COLO829 (cell line): Measurements from ENCODE around the gene TUBA4A.
A peak's percentile ranks its signal among the peaks of the same experiment; 100 is the strongest.

ENCODE experiments used
- DNase-seq: peaks from one replicate; pipeline ENCODE4 v3.0.0; 2012; ENCODE audit warnings: low spot score

Gene TUBA4A

DNA sequence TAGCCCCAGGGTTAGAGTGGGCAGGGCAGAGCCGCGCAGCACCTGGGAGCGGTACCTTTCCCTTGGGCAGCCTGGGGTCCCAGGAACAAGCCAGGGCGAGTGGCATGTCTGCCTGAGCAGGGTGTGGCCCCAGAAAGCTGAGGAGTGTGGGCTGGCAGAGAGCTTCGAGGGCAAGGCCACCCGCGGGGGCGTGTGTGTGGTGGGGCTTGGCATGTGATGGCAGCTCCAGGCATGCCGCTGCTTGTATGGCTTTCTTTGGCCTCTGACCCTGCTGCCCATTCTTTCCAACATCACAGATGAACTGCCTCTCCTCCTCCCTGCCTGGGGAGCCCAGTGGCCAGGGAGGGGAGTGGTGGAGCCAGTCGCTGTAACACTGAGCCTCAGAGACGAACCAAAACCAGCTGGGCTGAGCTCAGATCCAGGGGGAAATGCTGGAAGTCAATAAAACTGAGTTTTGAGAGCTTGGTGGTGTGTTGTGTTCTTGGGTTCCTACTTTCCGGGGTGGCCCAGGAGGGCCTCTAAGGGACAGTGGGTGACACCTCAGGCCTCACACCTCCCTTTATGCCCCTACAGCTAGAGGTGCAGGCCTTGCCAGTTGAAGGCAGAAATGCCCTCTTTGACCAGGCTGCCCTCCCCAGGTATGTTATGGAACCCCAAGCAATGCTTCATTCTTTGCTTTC is 32.9 kb upstream of the TUBA4A start:
- DNase-seq: no peak

DNA sequence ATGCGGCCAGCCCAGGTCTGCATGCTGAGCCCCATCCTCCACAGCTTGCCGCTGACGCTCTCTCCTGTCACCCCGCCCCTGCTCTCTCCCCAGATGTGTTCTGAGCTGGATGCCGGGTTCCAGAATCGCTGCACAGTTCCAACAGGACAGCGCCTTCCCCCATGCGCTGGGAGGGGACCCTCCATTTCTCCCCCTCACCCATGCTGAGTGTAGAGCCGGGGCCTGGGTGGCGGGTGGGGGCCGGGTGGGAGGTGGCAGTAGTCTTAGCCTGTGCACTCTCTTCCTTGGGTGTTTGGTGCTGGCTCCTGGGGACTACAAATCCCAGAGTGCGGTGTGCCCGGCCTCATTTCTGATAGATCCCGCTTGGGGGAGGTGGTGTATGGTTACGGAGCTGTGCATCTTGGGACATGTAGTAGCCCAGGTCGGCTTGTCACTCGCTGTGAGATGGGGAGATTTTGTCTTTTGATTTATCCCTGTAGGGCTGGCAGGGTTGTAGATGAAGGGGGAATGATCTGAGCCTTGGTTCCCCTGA is 32.2 kb upstream of the TUBA4A start:
- DNase-seq: no peak

DNA sequence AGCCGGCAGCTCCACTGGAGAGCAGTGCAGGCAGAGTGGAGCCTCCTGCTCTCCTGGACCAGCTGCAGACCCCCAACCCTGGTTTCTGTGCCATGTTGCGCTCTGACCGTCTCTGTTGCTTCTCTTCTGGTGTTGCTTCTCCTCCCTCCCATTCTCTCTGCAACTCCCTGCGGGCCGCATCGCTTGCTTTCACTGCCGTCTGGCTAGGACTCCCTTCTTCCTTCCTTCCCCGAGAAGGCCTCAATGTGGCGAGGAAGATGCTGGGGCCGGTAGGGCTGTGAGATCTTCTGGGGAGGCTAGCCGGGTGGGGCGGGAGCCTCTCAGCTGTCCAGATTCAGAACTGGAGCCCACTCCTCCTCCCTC is 31.6 kb upstream of the TUBA4A start:
- no peak for DNase-seq

DNA sequence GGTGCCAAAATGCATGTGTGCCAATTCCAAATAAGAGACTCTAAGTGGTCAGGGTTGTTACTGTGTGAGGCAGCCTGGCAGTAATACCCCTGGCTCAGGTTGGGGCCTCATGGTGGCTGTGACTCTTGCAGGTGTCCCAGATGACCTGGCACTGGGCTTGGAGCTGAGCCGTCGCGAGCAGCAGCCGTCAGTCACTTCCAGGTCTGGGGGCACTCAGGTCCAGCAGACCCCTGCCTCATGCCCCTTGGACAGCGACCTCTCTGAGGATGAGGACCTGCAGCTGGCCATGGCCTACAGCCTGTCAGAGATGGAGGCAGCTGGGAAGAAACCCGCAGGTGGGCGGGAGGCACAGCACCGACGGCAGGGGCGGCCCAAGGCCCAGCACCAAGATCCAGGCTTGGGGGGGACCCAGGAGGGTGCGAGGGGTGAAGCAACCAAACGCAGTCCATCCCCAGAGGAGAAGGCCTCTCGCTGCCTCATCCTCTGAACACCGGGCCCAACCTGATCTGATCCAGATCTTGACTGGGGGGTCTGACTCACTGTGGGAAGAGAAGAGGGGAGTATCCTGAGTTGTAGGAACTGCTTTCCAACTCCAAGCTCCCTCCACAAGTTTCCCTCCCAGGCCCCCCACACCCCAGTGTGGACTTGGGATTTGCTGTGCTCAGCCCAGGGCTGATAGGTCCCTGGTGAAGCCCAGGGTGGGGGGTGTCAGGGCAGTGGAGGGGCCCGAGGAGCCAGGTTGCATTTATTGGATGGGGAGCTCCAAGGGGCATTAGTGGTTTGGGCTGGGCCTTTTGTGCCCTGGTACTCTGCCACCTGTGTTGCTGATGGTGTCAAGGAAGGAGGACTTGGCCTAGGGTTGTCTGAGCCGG is 31.0 kb upstream of the TUBA4A start:
- no peak for DNase-seq

DNA sequence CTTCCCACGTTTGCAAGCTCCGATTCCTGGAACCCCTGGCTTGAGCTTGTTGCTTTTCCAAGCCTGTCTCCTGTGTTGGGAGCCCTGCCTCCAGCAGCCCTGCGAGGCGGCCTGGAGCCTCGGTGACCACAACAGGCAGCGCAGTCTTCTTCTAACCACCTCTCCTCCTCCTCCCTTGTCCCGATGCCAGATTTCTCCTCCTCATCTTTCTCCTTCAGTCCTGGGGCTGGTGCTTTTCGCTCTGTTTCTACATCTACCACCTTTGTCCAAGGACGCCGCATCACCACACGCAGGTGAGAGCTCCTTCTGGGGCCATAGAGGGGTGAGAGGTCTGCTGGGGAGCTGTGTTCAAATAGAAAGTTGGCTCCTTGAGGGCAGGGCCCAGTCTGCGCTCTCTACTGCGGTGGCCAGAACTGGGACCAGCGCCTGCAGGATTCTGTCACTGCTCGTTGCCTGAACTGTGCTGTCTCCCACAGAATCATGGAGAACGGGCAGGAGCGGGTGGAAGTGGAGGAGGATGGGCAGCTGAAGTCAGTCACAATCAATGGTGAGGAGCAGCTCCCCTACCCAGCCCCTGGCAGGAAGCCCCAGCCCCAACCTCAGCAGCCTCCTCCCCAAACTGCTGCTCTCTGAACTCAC is 29.3 kb upstream of the TUBA4A start:
- no peak for DNase-seq

DNA sequence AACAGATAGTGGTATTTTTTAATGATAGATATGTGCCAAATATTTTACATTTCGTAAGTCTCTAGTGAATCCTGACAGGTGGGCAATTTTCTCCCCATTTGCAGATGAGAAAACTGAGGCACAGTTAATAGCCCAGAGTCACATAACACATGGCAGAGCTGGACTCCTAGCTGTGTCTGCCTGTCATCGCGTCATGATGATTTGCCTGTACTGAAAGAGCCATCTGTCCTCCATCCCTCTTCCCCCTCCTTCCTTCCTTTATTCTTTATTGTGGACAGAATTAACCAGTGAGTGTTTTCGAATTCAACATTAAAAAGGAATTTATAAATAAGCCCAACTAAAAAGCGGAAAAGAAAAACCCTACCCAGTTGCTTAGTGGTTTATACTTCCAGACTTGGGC is 28.7 kb upstream of the TUBA4A start:
- DNase-seq: no peak

DNA sequence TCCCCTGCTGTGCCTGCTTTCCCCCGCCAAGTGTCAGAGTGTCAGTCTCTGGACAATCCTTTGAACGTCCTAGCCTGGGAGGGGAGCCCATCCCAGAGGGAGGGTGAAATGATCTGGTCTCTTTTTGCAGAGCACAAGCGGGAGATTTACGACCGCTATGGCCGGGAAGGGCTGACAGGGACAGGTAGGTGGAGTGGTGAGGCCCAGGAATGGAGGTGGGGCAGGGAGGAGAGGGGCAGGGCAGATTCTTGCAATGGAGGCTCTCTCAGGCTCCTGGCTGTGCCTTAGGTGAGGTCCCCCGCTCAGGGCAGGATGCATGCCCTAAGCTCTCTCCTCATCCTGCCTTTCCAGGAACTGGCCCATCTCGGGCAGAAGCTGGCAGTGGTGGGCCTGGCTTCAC is 27.9 kb upstream of the TUBA4A start:
- no peak for DNase-seq

DNA sequence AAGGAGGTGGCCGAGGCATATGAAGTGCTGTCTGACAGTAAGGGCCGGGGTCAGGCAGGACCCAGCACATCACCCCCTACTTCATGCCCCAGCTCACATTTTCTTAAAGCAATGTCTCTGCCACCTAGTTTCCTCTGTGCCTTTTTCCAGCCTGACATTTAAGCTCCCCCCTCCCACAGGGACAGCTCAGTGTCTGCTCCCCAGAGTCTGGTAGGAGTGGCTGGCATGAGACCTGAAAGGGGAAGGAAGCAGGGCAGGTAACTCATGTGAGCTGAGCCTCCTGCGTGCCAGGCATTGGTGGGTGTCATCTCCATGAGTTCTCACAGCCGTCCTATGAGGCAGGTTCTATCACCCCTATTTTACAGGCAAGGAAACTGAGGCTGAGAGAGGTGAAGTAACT is 26.9 kb upstream of the TUBA4A start:
- DNase-seq: no peak

DNA sequence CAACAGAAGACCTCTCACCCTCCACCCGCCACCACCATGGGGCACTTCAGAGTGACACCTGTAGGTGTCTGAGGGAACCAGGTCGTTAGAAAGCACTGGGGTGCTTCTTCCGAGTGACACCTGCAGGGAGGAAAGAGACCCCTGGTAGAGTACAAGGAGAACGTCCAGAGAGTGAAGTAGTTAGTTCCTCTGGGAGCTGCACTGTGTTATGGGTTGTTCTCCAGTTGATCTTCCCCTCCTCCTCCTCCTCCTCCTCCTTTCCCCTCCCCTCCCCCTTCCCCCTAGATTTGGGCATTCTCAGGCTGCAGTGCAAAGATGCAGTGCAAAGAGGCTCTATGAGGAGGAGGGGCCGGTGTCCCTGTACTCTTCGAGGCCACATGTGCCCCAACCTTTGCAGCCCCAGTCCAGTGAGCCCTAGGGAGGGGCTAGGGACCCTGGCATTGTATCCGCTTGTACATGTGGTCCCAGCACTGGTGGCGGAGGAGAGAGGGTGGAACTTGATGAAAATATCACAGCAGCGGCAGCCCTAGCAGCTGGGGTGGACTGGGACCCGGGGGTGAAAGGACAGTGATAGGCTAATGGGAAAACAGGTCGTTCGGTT is 26.3 kb upstream of the TUBA4A start:
- DNase-seq: no peak

DNA sequence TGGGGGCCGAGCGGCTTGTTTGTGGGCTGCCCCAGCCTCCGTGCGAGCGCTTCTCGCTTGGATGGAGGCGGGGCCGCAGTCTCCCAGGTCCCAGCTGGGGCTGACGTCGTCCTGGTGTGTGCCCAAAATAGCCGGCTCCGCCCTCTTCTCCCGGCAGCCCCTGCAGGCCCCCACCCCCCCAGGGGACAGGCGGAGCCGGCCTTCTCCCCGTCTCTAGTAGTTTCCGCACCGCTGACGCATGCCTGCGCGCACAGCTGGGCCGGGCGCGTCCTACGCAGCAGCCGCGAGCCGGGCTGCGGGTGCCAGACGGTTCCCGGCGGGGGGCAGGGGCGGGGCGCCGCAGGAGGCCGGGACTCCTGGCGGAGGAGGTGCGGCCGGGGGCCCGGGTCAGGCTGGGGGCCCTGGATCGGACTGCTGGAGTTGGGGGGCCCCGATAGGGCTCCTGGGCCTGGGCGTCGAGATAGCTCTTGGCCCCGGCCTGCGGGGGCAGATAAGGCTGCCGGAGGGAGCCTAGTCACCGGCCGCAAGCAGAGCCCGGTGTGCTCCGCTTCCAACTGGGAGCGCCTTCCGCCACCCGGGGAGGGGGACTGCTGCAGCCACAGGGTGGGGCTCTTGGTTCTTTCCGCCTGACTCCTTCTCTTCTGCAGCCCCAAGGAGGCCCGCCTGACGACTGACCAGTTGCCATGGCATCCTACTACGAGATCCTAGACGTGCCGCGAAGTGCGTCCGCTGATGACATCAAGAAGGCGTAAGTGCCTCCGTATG is 25.6 kb upstream of the TUBA4A start, which contains the start of gene DNAJB2:
TSS of gene DNAJB2 (plus strand) at position 216 of the 765 bp plus-strand sequence. CDS start at position 684, 468 bp downstream.
- DNase-seq: peak; percentile 99

DNA sequence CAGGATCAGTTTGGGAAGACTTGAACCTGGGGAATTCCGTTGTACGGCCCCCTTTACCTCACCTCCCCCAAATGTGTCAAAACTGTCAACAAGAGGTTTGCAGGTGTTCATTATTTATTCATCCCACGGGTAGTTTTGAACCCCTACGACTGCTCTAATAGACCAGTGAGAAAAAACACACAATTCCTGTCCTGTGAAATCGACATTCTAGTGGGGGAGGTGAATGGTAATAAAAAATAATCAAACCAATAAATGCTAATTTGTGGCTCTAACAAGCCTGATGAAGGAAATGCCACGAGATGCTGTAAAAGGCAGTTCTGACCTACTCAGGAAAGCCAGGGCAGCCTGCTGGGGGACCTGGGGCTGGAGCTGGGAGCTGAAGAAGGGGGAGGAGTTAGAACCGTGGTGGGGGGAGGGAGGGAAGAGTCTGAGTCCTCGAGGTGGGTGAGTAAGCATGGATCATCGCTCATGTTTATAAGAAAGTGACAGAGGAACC is 25.0 kb upstream of the TUBA4A start:
- DNase-seq: no peak

DNA sequence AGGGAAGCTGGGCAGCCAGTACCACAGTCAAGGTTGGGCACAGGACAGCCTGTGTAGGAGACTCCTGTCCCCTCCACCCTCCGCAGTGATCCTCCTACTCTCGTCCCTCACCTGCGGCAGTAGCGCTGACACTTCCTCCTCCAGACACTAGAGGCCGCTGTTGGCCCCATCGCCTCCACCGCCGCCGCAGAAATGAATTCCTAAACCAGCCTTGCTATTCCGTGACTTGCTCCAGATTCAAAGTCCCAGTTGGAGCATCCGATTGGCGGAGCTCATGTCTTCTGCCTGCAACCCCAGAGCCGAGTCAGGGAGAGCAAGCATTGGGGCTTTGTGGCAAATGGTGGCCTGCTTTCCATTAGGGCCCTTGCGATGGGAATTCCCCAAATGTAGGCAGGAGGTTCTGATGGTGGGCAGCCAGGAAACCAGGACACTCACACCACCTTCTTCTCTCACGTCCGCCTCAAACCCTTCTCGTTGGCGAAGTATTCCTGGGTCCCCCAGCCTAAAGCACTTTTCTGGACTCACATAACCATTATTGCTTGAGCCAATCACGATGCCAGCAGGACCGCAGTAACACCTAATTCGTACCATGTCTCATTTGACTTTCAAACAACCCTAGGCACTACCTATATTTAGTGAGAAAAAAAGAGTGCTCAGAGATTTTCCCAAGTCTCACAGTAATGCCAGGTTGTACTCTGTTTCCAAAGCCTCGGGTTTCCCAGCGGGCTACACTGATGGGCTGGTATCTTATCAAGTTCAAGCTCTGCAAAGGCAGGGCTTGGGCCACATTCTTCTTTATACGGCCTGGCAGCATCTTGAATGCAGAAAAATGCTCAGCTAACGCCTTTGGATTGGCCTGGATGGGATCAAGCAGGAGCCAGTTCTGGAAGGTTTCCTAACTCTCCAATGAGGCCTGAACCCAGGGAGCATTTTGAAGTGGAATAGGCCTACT is 24.3 kb upstream of the TUBA4A start:
- DNase-seq: peak; percentile 79

DNA sequence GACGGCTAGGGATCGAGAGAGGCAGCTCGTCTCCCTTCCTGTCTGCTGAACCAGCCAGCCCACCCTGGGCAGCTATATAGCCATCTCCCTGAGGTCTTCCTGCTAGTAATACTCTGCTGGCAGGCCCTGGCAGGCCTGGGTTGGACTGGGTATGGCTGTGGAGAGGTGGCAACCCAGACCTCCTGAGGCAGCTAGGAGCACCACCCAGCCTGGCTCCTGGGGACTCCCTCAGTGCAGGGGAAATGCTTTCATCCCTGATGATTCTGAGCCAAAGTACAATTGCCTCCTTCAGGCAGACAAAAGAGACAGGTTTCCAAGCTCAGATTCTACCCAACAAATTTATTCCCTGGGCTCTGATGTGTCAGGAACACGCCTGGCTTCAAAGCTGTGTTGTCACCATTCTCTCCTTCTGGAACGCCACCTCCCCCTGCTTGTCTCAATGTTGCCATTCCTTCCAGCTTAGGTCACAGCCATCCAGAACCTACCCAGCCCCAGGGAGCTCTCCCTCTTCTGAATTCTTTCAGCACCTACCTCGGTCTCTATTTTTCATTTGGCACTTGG is 20.7 kb upstream of the TUBA4A start:
- no peak for DNase-seq

DNA sequence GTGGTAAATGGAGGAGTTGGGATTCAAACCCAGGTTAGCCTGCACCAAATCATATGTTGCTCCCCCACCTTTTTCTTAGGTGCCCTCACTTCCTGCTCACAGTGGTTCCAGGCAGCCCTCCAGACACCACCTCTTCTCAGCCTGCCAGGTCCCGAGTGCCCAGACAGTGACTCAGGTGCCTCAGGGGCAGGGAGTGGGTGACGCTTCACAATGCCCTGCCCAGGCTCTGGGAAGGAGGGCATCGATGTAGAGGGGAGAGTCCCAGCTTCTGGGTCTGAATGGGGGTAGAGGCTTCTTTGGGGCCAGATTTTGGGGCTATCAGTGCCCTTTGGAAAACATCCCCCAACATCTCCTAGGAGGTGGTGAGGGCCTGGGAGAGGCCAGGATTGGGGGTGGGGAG is 20.2 kb upstream of the TUBA4A start:
- DNase-seq: no peak

DNA sequence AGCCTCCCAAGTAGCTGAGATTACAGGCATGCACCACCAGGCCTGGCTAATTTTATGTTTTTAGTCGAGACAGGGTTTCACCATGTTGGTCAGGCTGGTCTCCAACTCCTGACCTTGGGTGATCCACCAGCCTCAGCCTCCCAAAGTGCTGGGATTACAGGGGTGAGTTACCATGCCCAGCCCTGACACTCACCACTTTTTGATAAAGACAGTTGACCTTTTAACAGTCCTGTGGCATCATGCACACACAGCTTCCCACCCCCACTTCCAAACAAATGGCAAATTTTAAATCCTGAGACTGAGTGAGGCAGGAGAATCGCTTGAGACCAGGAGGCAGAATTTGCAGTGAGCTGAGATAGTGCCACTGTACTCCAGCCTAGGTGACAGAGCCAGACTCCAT is 19.3 kb upstream of the TUBA4A start:
- no peak for DNase-seq

DNA sequence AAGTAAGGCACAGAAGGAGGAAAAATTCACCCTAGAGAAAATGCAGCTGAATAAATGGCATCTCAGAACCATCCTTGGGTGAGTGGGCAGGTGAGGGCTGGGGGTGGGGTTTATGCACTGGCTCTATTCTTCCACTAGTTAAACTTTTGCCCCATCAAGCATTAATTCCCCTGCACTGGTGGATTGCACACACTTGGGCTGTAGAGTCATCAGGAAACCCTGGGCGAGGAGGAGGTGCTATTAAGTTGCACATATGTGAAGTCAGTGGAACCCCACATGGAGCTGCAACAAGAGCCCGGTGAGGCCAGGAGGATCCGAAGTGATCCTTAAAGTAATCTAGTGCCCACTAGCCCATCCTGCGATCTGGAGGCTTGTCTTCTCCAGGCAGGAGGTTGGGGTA is 18.6 kb upstream of the TUBA4A start:
- no peak for DNase-seq

DNA sequence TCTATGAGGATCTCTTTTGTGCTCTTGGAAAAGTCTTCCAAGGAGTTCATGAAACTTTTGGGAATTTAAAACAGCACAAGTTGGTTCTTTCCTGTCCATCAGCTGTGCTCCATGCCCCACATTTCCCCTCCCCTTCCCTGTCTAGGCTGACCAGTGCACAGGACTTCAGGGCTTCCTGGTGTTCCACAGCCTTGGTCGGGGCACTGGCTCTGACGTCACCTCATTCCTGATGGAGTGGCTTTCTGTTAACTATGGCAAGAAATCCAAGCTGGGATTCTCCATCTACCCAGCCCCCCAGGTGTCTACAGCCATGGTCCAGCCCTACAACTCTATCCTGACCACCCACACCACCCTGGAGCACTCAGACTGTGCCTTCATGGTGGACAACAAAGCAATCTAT is 17.3 kb upstream of the TUBA4A start:
- no peak for DNase-seq

DNA sequence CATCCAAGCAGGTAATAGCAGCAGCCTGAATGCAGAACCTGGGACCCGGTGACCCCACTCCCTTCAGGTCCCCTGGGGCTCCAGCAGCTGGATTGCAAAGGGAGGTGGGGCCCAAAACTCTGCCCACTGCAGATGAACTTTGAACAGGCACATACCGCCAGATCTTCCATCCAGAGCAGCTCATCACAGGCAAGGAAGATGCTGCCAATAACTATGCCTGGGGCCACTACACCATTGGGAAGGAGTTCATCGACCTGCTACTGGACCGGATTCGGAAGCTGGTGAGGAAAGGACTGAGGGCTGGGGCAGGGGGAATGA is 16.3 kb upstream of the TUBA4A start:
- DNase-seq: no peak

DNA sequence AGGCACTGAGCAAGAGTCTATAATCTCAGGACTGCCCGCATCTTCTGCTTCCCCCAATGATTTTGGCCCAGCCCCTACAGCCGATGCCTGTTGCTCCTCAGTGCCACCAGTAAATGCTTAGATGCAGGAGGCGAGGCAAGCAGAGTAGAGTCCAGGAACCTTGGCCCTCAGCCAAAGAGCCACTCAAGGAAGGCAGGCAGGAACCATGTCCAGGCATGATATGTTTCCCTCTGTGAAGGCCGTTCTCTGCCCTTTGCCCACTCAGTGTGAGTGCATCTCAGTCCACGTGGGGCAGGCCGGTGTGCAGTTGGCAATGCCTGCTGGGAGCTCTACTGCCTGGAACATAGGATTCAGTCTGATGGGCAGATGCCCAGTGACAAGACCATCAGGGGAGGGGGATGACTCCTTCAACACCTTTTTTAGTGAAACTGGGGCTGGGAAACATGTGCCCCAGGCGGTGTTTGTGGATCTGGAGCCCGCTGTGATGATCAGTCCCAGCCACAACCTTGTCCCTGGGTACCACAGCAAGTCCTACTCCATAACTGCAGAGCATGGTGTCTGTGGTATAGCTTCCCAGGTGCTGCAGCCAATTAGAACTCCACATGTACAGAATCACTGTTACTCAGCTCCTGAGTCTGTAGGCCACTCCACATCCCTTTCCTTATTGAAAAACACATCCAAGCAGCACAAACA is 15.8 kb upstream of the TUBA4A start:
- DNase-seq: no peak

DNA sequence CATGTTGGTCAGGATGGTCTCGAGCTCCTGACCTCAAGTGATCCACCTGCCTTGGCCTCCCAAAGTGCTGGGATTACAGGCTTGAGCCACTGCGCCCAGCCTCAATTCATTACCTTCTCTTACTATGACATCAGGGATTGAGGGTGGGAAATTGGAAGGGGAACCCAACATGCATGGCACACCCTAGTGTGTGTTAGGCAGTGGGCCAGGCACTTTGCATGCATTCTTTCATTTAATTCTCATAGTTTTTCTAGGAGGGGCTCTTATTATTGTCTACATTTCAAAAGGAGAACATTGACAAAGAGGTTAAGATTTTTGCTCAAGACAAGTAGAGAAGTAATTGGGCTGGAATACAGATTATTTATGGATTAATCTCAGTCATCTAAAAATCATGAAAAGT is 14.6 kb upstream of the TUBA4A start:
- DNase-seq: no peak
